K562 (cell line): ENCODE results near the gene HSD17B8. TPM values are rescaled to one million over a fixed set of nuclear protein-coding genes. Genes with fewer than 3 reads are reported as not detected.

Experiments
- ATAC-seq: fragments of 200-7000 bp; cut with Tn5 transposase; 3 replicates; pipeline ENCODE4 v1.9.1; 2020; ENCODE audit warnings: moderate library complexity
- BruUV-seq: library from RNA; stranded (reverse); fragments of 400-500 nt; replicated peaks from 2 replicates; lab custom pipeline; 2021; lab: Mats Ljungman, UMichigan
- CTCF ChIA-PET: fragments of 300-600 bp; formaldehyde crosslinking; extraction: SDS; loops from one replicate; lab custom pipeline; 2021; ENCODE audit warnings: low intra/inter-chr PET ratio; lab: Yijun Ruan, JAX
- POLR2A ChIA-PET: fragments of 300-600, 350-650 bp; sonication (Branson Sonifier 250); formaldehyde crosslinking; extraction: SDS; loops from one replicate; lab custom pipeline; 2021; ENCODE audit warnings: antibody characterized with exemption, inconsistent platforms; lab: Yijun Ruan, JAX
- DNase-seq, 4 experiments: peaks; one replicate each; pipeline versions ENCODE4 v3.0.0 to v3.0.0-alpha.2; 2011 to 2018; ENCODE audit warnings: low spot score in 3 of 4, mixed read lengths in 3 of 4; ENCODE audit errors: extremely low read depth in 1 of 4
- FAIRE-seq: peaks from 2 replicates; lab custom pipeline; 2011; peaks lifted over from hg19 to GRCh38; lab: Jason Lieb, UNC
- H2AFZ ChIP-seq: 2 replicates; pipeline ENCODE4 v1.6.0; 2011; ENCODE audit warnings: low read depth, low read length, control low read depth, inconsistent platforms
- H3K27ac ChIP-seq: fragments of 200-600 bp; 3 replicates; pipeline ENCODE4 v1.8.0; 2011; ENCODE audit warnings: low read depth, mild to moderate bottlenecking, control low read depth, inconsistent platforms, low read length, moderate library complexity, mixed read lengths; ENCODE audit errors: extremely low read depth
- H3K27me3 ChIP-seq, 2 experiments: fragments of 300-600 bp in 1 of 2; 2 replicates in 1 of 2; 3 replicates in 1 of 2; pipeline versions ENCODE4 v1.6.0 to v1.8.0; 2011; ENCODE audit warnings: inconsistent platforms in 2 of 2, low read length in 2 of 2, mild to moderate bottlenecking in 1 of 2, mixed read lengths in 1 of 2, moderate library complexity in 1 of 2; ENCODE audit not compliant: control insufficient read depth in 2 of 2, insufficient read depth in 2 of 2
- H3K36me3 ChIP-seq: fragments of 300-600 bp; 3 replicates; pipeline ENCODE4 v1.8.0; 2011; ENCODE audit warnings: mild to moderate bottlenecking, low read length, inconsistent platforms; ENCODE audit not compliant: control insufficient read depth, insufficient read depth
- H3K4me1 ChIP-seq, 2 experiments: fragments of 200-600 bp in 1 of 2; replicated peaks in 1 of 2; 2 replicates in 1 of 2; 3 replicates in 1 of 2; pipeline versions ENCODE4 v1.5.1 to v1.8.0; 2011; ENCODE audit warnings: inconsistent platforms in 2 of 2, low read length in 2 of 2, mild to moderate bottlenecking in 1 of 2, mixed read lengths in 1 of 2, moderate library complexity in 1 of 2; ENCODE audit not compliant: control insufficient read depth in 2 of 2, insufficient read depth in 2 of 2
- H3K4me2 ChIP-seq: 2 replicates; pipeline ENCODE4 v1.6.1; 2011; ENCODE audit warnings: low read length, control low read depth, inconsistent platforms, mixed read lengths; ENCODE audit not compliant: insufficient read depth
- H3K4me3 ChIP-seq: fragments of 200-600 bp; sonication (generic), shearing (Covaris generic); 2 replicates; pipeline ENCODE4 v1.5.1; 2016; ENCODE audit warnings: control low read depth, inconsistent platforms
- H3K79me2 ChIP-seq: fragments of 200-600 bp; 3 replicates; pipeline ENCODE4 v1.8.0; 2011; ENCODE audit warnings: low read length, inconsistent platforms; ENCODE audit not compliant: control insufficient read depth, insufficient read depth
- H3K9ac ChIP-seq, 2 experiments: 2 replicates each; pipeline versions ENCODE4 v1.6.0 to v1.6.1; 2011; ENCODE audit warnings: low read depth in 2 of 2, low read length in 2 of 2, control low read depth in 1 of 2, inconsistent platforms in 1 of 2, mild to moderate bottlenecking in 1 of 2, mixed read lengths in 1 of 2; ENCODE audit not compliant: insufficient read depth in 1 of 2
- H3K9me1 ChIP-seq: one replicate; pipeline ENCODE4 v1.6.0; 2011; ENCODE audit warnings: inconsistent platforms, mild to moderate bottlenecking, low read length, moderate library complexity; ENCODE audit not compliant: control insufficient read depth, insufficient read depth
- H3K9me3 ChIP-seq: replicated peaks from 2 replicates; pipeline ENCODE4 v1.5.1; 2011; ENCODE audit warnings: low read depth, low read length, inconsistent platforms; ENCODE audit not compliant: control insufficient read depth, insufficient read depth
- H4K20me1 ChIP-seq: replicated peaks from 2 replicates; pipeline ENCODE4 v1.6.1; 2011; ENCODE audit warnings: low read length, inconsistent platforms, mixed read lengths; ENCODE audit not compliant: control insufficient read depth, insufficient read depth
- CREB1 ChIP-seq, 2 experiments: sonication (generic) in 1 of 2; formaldehyde crosslinking in 1 of 2; IDR thresholded peaks; 2 replicates each; pipeline versions ENCODE4 v1.6.1 to v1.8.0; 2012 to 2022; ENCODE audit warnings: inconsistent platforms in 1 of 2, mild to moderate bottlenecking in 1 of 2, missing genetic modification reagents in 1 of 2, moderate library complexity in 1 of 2
- GTF2F1 ChIP-seq: IDR thresholded peaks from 2 replicates; pipeline ENCODE4 v1.6.1; 2011; ENCODE audit warnings: low read depth, low read length, improper control_type of control experiment
- RAD21 ChIP-seq, 2 experiments: fragments of 250-450 bp in 1 of 2; fragments of 450-650 bp in 1 of 2; sonication (Bioruptor Pico) in 1 of 2; formaldehyde crosslinking in 1 of 2; IDR thresholded peaks in 1 of 2; conservative IDR thresholded peaks in 1 of 2; 2 replicates each; pipeline versions ENCODE4 v1.4.0 to v1.8.0; 2020 to 2022; ENCODE audit warnings: mild to moderate bottlenecking in 2 of 2, moderate library complexity in 1 of 2
- REST ChIP-seq, 2 experiments: fragments of 450-650 bp; formaldehyde crosslinking in 1 of 2; IDR thresholded peaks; 2 replicates each; pipeline versions ENCODE4 v1.4.0 to v1.6.1; 2014 to 2020; ENCODE audit warnings: mild to moderate bottlenecking in 2 of 2, borderline replicate concordance in 1 of 2, low read depth in 1 of 2
- SIX5 ChIP-seq, 2 experiments: IDR thresholded peaks; 2 replicates each; pipeline ENCODE4 v1.6.1; 2011; ENCODE audit warnings: low read length in 2 of 2, borderline replicate concordance in 1 of 2, low read depth in 1 of 2, mild to moderate bottlenecking in 1 of 2, moderate library complexity in 1 of 2; ENCODE audit not compliant: insufficient read depth in 1 of 2
- SLC30A9 ChIP-seq: fragments of 250-450 bp; sonication (Bioruptor Pico); IDR thresholded peaks from 2 replicates; pipeline ENCODE4 v1.8.0; 2022; ENCODE audit warnings: mild to moderate bottlenecking, moderate library complexity
- TCFL5 ChIP-seq: fragments of 250-450 bp; sonication (Bioruptor Pico); conservative IDR thresholded peaks from 2 replicates; pipeline ENCODE4 v1.6.1; 2021; ENCODE audit warnings: mild to moderate bottlenecking, moderate library complexity, matching md5 sums
- XRCC4 ChIP-seq: IDR thresholded peaks from one replicate; pipeline ENCODE4 v1.6.1; 2011; ENCODE audit not compliant: insufficient read depth, insufficient read length; ENCODE audit errors: extremely low read depth
- ZBTB17 ChIP-seq: fragments of 450-650 bp; formaldehyde crosslinking; IDR thresholded peaks from 2 replicates; pipeline ENCODE4 v1.4.0; 2020; ENCODE audit warnings: mild to moderate bottlenecking
- WGBS: fragments of 100-300 bp; shearing (Covaris generic); methylation state at CpG from one replicate; pipeline ENCODE4 v1.1.6; 2016; ENCODE audit warnings: low coverage, mixed read lengths; ENCODE audit not compliant: insufficient coverage; ENCODE audit errors: missing lambda C conversion rate; 5-methylcytosine and 5-hydroxymethylcytosine counted together
- in situ Hi-C: fragments of 300-500 bp; cut with MboI; formaldehyde crosslinking; loops from 4 replicates; pipeline ENCODE4 v1.15.0; 2018; ENCODE audit warnings: inconsistent platforms, mixed read lengths
- intact Hi-C: fragments of 100-400 bp; cut with micrococcal nuclease; formaldehyde crosslinking; loops from 2 replicates; pipeline ENCODE4 v1.14.2; 2022
- polyA plus RNA-seq, 8 experiments: library from polyadenylated mRNA; depleted of rRNA in 4 of 8; stranded (reverse) in 5 of 8; unstranded in 3 of 8; fragments of >200 nt; fragmentation: Nextera tagmentation in 2 of 8; fragmentation: Illumina TruSeq in 1 of 8; extraction: Ambion mirVana in 2 of 8; extraction: Trizol in 1 of 8; gene quantifications; 2 replicates each; pipeline versions ENCODE4 v1.2.1 to v1.2.3, GENCODE V29; 2011 to 2014; ENCODE audit warnings: inconsistent platforms in 1 of 8, missing spikeins in 1 of 8
- total RNA-seq, 7 experiments: library from RNA; depleted of rRNA in 6 of 7; stranded (reverse); fragments of >200 nt in 6 of 7; fragmentation: Illumina TruSeq in 2 of 7; extraction: Trizol in 2 of 7; gene quantifications; 2 replicates each; pipeline versions ENCODE4 v1.2.1 to v1.2.3, GENCODE V29; 2011 to 2021; ENCODE audit warnings: low replicate concordance in 1 of 7
- TF ChIP-seq, protein P1 (sequence below), 3 experiments: IDR thresholded peaks in 2 of 3; conservative IDR thresholded peaks in 1 of 3; 2 replicates each; pipeline ENCODE4 v1.5.1; 2011 to 2012; ENCODE audit warnings: low read length in 3 of 3, mild to moderate bottlenecking in 3 of 3, control low read depth in 2 of 3, improper control_type of control experiment in 1 of 3, inconsistent platforms in 1 of 3, low read depth in 1 of 3, mixed read lengths in 1 of 3, moderate library complexity in 1 of 3; ENCODE audit not compliant: insufficient read depth in 2 of 3

The HSD17B8 gene
- total and polyA plus RNA-seq, 9 of the 15 experiments (the other 6 are each of a cell fraction or from before 2014, with no cell fraction given): 3.7 to 35.2 (median 14.2) TPM

GRCh38 chr6:33175436-33176069 is 28.9 kb upstream of the HSD17B8 start:
- ATAC-seq: peak; percentile 65
- intact Hi-C loops: loop anchor here (2.0 kb wide), 1 partner anchor 53 kb away; no protein-coding TSS in a partner anchor
- no peak overlapping the region for H2AFZ ChIP-seq
- H3K9me3 ChIP-seq: no peaks in the 10 kb centered on the region
- ChIA-PET POLR2A (interaction anchor here (1.2 to 2.7 kb wide), 2 partner anchors 12 to 162 kb away, joined by 5 to 11 read pairs; no protein-coding TSS in a partner anchor), CTCF (interaction anchor here (1.7 kb wide), 1 partner anchor 73 kb away, joined by 9 read pairs; no protein-coding TSS in a partner anchor)
- H3K4me2 ChIP-seq: no peak overlapping the region
- FAIRE-seq: no peak
- no peak overlapping the region for H3K9ac ChIP-seq
- H3K9me1 ChIP-seq: no peaks in the 10 kb centered on the region
- WGBS: 4% methylated on average over 10 of the region's 10 CpGs
- peaks cover 3 to 18% of the 10 kb centered on the region in 2 experiments; a peak in 4 of 5 replicates for H3K27me3 ChIP-seq
- no peaks in the 10 kb centered on the region for H3K79me2 ChIP-seq
- no peak for DNase-seq
- H3K4me3 ChIP-seq: no peak overlapping the region
- BruUV-seq: no TSS peak
- in situ Hi-C loops: no loop called here
- no peaks in the 10 kb centered on the region for H3K4me1 ChIP-seq
- H4K20me1 ChIP-seq: no peaks in the 10 kb centered on the region; the same call in 1 of the 2 replicates
- no peaks in the 10 kb centered on the region for H3K36me3 ChIP-seq
- no peak overlapping the region for H3K27ac ChIP-seq
- no peak for TF ChIP-seq XRCC4
- no peak for TF ChIP-seq TCFL5
- TF ChIP-seq, protein P1, sequence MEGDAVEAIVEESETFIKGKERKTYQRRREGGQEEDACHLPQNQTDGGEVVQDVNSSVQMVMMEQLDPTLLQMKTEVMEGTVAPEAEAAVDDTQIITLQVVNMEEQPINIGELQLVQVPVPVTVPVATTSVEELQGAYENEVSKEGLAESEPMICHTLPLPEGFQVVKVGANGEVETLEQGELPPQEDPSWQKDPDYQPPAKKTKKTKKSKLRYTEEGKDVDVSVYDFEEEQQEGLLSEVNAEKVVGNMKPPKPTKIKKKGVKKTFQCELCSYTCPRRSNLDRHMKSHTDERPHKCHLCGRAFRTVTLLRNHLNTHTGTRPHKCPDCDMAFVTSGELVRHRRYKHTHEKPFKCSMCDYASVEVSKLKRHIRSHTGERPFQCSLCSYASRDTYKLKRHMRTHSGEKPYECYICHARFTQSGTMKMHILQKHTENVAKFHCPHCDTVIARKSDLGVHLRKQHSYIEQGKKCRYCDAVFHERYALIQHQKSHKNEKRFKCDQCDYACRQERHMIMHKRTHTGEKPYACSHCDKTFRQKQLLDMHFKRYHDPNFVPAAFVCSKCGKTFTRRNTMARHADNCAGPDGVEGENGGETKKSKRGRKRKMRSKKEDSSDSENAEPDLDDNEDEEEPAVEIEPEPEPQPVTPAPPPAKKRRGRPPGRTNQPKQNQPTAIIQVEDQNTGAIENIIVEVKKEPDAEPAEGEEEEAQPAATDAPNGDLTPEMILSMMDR (IDR thresholded peaks at IDR 0.05 in 2 of 3, conservative IDR thresholded peaks at IDR 0.05 in 1 of 3; ENCODE audit: insufficient read depth in 2 of 3, low read depth in 1 of 3, low read length in 3 of 3): peak; percentile 26 to 45 (median 34); a peak in 4 of 6 replicates
- TF ChIP-seq CREB1 (IDR thresholded peaks at IDR 0.05): no peak
- TF ChIP-seq CREB1 (CRISPR knock-in tag; IDR thresholded peaks at IDR 0.05): no peak
- TF ChIP-seq SLC30A9 (CRISPR knock-in tag): no peak
- no peak for TF ChIP-seq GTF2F1
- no peak for TF ChIP-seq ZBTB17 (CRISPR knock-in tag)
- peak in 1 of 2 experiments; percentile 32; a peak in 1 of 4 replicates for TF ChIP-seq RAD21 (CRISPR knock-in tag; conservative IDR thresholded peaks at IDR 0.05 in 1 of 2, IDR thresholded peaks at IDR 0.05 in 1 of 2)
- TF ChIP-seq REST (IDR thresholded peaks at IDR 0.05; ENCODE audit: borderline replicate concordance): peak; percentile 18; the same call in 1 of the 2 replicates
- no peak for TF ChIP-seq REST (CRISPR knock-in tag; IDR thresholded peaks at IDR 0.05; ENCODE audit: low read depth)
- TF ChIP-seq SIX5 (IDR thresholded peaks at IDR 0.05; ENCODE audit: borderline replicate concordance in 1 of 2, insufficient read depth in 1 of 2, low read depth in 1 of 2, low read length in 2 of 2): no peak
